Upper lobe of left lung (tissue), 6 donors: ENCODE measurements around the gene TRIM52. TPM values are rescaled to one million over a fixed set of nuclear protein-coding genes. Genes with fewer than 3 reads are reported as not detected.
"Not testable (repeated sequence)": the region's sequence is repeated elsewhere in the genome, so short reads cannot be mapped to it uniquely, and the experiment has no call there.

ENCODE experiments used
- ATAC-seq, 2 donors: fragments of 200-7000 bp; cut with Tn5 transposase; one replicate each; pipeline ENCODE4 v1.9.1; 2022; ENCODE audit warnings: mild to moderate bottlenecking in 2 of 2, moderate library complexity in 2 of 2; ENCODE audit not compliant: low FRiP score in 2 of 2
- DNase-seq, 2 donors: peaks; one replicate each; pipeline ENCODE4 v3.0.0-alpha.2; 2019 to 2020
- H3K27ac ChIP-seq, 4 donors: fragments of 200-600 bp; sonication (generic); one replicate each; pipeline ENCODE4 v1.5.1; 2016 to 2019
- H3K27me3 ChIP-seq, 4 donors: fragments of 200-600 bp; sonication (generic); one replicate each; pipeline ENCODE4 v1.5.1; 2017 to 2019
- H3K36me3 ChIP-seq, 4 donors: fragments of 200-600 bp; sonication (generic); one replicate each; pipeline ENCODE4 v1.5.1; 2016 to 2019
- H3K4me1 ChIP-seq, 4 donors: fragments of 200-600 bp; sonication (generic); one replicate each; pipeline ENCODE4 v1.5.1; 2018 to 2019
- H3K4me3 ChIP-seq, 4 donors: fragments of 200-600 bp; sonication (generic); one replicate each; pipeline ENCODE4 v1.5.1; 2017 to 2019; ENCODE audit warnings: mild to moderate bottlenecking in 2 of 4, moderate library complexity in 1 of 4
- H3K9me3 ChIP-seq, 4 donors: fragments of 200-600 bp; sonication (generic); one replicate each; pipeline ENCODE4 v1.5.1; 2018 to 2019
- CTCF ChIP-seq, 6 experiments: fragments of 450-650 bp in 4 of 6; fragments of 200-600 bp in 2 of 6; sonication (generic) in 2 of 6; IDR thresholded peaks; one replicate each; pipeline ENCODE4 v1.5.1; 2016 to 2019; ENCODE audit warnings: antibody characterized with exemption in 6 of 6
- EP300 ChIP-seq, 4 donors: sonication (generic); formaldehyde crosslinking; IDR thresholded peaks; one replicate each; pipeline ENCODE4 v1.5.1; 2017; ENCODE audit warnings: antibody characterized with exemption in 4 of 4, control low read depth in 2 of 4
- POLR2A ChIP-seq, 4 donors: fragments of 450-650 bp; IDR thresholded peaks; one replicate each; pipeline ENCODE4 v1.5.1; 2016 to 2017; ENCODE audit warnings: antibody characterized with exemption in 4 of 4, mild to moderate bottlenecking in 2 of 4
- POLR2AphosphoS5 ChIP-seq, 2 donors: sonication (generic); formaldehyde crosslinking; IDR thresholded peaks; one replicate each; pipeline ENCODE4 v1.5.1; 2017; ENCODE audit warnings: antibody characterized with exemption in 2 of 2
- WGBS, 2 donors: methylation state at CpG; one replicate each; pipeline ENCODE4 v1.1.5; 2017 to 2018; 5-methylcytosine and 5-hydroxymethylcytosine counted together
- total RNA-seq, 6 donors: library from RNA; depleted of rRNA in 4 of 6; stranded (reverse); fragments of >200 nt in 4 of 6; gene quantifications; one replicate each; pipeline versions ENCODE4 v1.1.0 to v1.2.1, GENCODE V29; 2016 to 2021
- donor health status: DM: no; HTN: no; CAD: no; lungs with moderate emphysema.
- donor health status: DM: no; HTN: yes; CAD: no; lungs with severe emphysema.

The TRIM52 gene
- 10 to 100 TPM; 12.3 to 47.1 (median 15.6) TPM for total RNA-seq

- TF ChIP-seq EP300 (IDR thresholded peaks at IDR 0.05) (peak in 1 of 4 donors; percentile 54), POLR2AphosphoS5 (IDR thresholded peaks at IDR 0.05) (peak; percentile 95 to 98), CTCF (IDR thresholded peaks at IDR 0.05) (peak in 2 of 6 experiments; percentile 28 to 44), POLR2A (IDR thresholded peaks at IDR 0.05) (peak; percentile 21 to 91 (median 82))
- peak within 1 kb of the TSS; percentile 77 to 92 (median 84) for H3K4me3 ChIP-seq
- peak; percentile 97 for ATAC-seq
- H3K4me1 ChIP-seq: peaks cover 43 to 58% (median 49%) of the 10 kb centered on the region in 4 donors
- peak within 1 kb of the TSS; percentile 96 to 100 (median 99) for H3K27ac ChIP-seq
- no peaks in the 10 kb centered on the region for H3K9me3 ChIP-seq
- WGBS, 2 donors: 0% methylated on average over 2 to 26 of the region's 43 CpGs
- no peaks in the 10 kb centered on the region for H3K27me3 ChIP-seq
- peak; percentile 95 to 96 for DNase-seq
- H3K36me3 ChIP-seq: peaks cover 0 to 14% (median 2%) of the 10 kb centered on the region in 4 donors
These were observed at the start of gene TRIM52 for GRCh38 chr5:181260720-181261319. Gene TRIM52 (minus strand): TSS chr5:181261143. CDS start chr5:181260813, 330 bp downstream.

- not testable (repeated sequence) for H3K4me1 ChIP-seq, H3K27ac ChIP-seq, H3K9me3 ChIP-seq, H3K4me3 ChIP-seq, H3K27me3 ChIP-seq, DNase-seq, H3K36me3 ChIP-seq, ATAC-seq
- 67 to 75% methylated on average over 1 of the region's 1 CpG for WGBS, 2 donors
These were observed 26.4 kb upstream of the TRIM52 start for GRCh38 chr5:181287331-181287730.

GRCh38 chr5:181285962-181286705, 25.2 kb upstream of the TRIM52 start:
- 90 to 94% methylated on average over 6 to 10 of the region's 10 CpGs for WGBS, 2 donors
- DNase-seq, H3K36me3 ChIP-seq: not testable (repeated sequence)

GRCh38 chr5:181283841-181284755, 23.2 kb upstream of the TRIM52 start:
- H3K27me3 ChIP-seq, H3K4me1 ChIP-seq, H3K4me3 ChIP-seq, H3K9me3 ChIP-seq, ATAC-seq, H3K27ac ChIP-seq, H3K36me3 ChIP-seq, DNase-seq: not testable (repeated sequence)
- 56 to 100% methylated on average over 2 to 6 of the region's 6 CpGs for WGBS, 2 donors
- TF ChIP-seq CTCF (IDR thresholded peaks at IDR 0.05): peak in 1 of 6 experiments; percentile 15

More at GRCh38 chr5:181285962-181286705, 25.2 kb upstream of the TRIM52 start:
- H3K27me3 ChIP-seq, ATAC-seq, H3K9me3 ChIP-seq, H3K4me1 ChIP-seq, H3K4me3 ChIP-seq, H3K27ac ChIP-seq: not testable (repeated sequence)

- no peaks in the 10 kb centered on the region for H3K36me3 ChIP-seq
These were observed 22.4 kb upstream of the TRIM52 start for GRCh38 chr5:181283347-181283746.

More at GRCh38 chr5:181283347-181283746, 22.4 kb upstream of the TRIM52 start:
- Histone ChIP-seq H3K4me3 (no peak overlapping the region), H3K27ac (no peak overlapping the region), H3K27me3 (no peaks in the 10 kb centered on the region), H3K4me1 (no peaks in the 10 kb centered on the region), H3K9me3 (no peaks in the 10 kb centered on the region)
- DNase-seq (peak in 1 of 2 donors; percentile 65), ATAC-seq (no peak)
- 85 to 92% methylated on average over 11 to 13 of the region's 13 CpGs for WGBS, 2 donors
- no peak for TF ChIP-seq CTCF (IDR thresholded peaks at IDR 0.05)
- no peak for TF ChIP-seq EP300 (IDR thresholded peaks at IDR 0.05)
- TF ChIP-seq POLR2A (IDR thresholded peaks at IDR 0.05): no peak
- no peak for TF ChIP-seq POLR2AphosphoS5 (IDR thresholded peaks at IDR 0.05)
